ENCODE data around the gene ST3GAL4.

ST3GAL4 gene

GRCh38 chr11:126310992-126311310, 44.5 kb upstream of the ST3GAL4 start:
- H3K4me3 ChIP-seq (ENCODE audit: low read depth in 1 of 2, low read length in 1 of 2): peak overlapping the region; percentile 19 to 56
- no peak for TF ChIP-seq CTCF (IDR thresholded peaks at IDR 0.05)
- no peaks in the 10 kb centered on the region for H3K36me3 ChIP-seq
- no peaks in the 10 kb centered on the region for H3K9me3 ChIP-seq
- peak overlapping the region; percentile 91 for H3K27ac ChIP-seq
- no peaks in the 10 kb centered on the region for H3K27me3 ChIP-seq
- H3K4me1 ChIP-seq (ENCODE audit: control insufficient read depth in 1 of 2, insufficient read depth in 1 of 2, low read depth in 1 of 2, low read length in 1 of 2): peaks cover 53 to 54% of the 10 kb centered on the region in 2 experiments

GRCh38 chr11:126311401-126312291, 43.8 kb upstream of the ST3GAL4 start:
- no peaks in the 10 kb centered on the region for H3K9me3 ChIP-seq
- peak; percentile 74 for TF ChIP-seq CTCF (IDR thresholded peaks at IDR 0.05)
- peaks cover 60 to 61% of the 10 kb centered on the region in 2 experiments for H3K4me1 ChIP-seq (ENCODE audit: control insufficient read depth in 1 of 2, insufficient read depth in 1 of 2, low read depth in 1 of 2, low read length in 1 of 2)
- H3K27me3 ChIP-seq: no peaks in the 10 kb centered on the region
- no peaks in the 10 kb centered on the region for H3K36me3 ChIP-seq
- H3K4me3 ChIP-seq (ENCODE audit: low read depth in 1 of 2, low read length in 1 of 2): peak overlapping the region; percentile 39 to 56
- H3K27ac ChIP-seq: peak overlapping the region; percentile 91

GRCh38 chr11:126312961-126313360, 42.5 kb upstream of the ST3GAL4 start:
- Histone ChIP-seq H3K4me3 (ENCODE audit: low read depth in 1 of 2, low read length in 1 of 2) (no peak overlapping the region), H3K36me3 (no peaks in the 10 kb centered on the region), H3K27ac (peak overlapping the region; percentile 91), H3K9me3 (no peaks in the 10 kb centered on the region), H3K4me1 (ENCODE audit: control insufficient read depth in 1 of 2, insufficient read depth in 1 of 2, low read depth in 1 of 2, low read length in 1 of 2) (peaks cover 72 to 75% of the 10 kb centered on the region in 2 experiments), H3K27me3 (no peaks in the 10 kb centered on the region)
- no peak for TF ChIP-seq CTCF (IDR thresholded peaks at IDR 0.05)

- no peaks in the 10 kb centered on the region for H3K27me3 ChIP-seq
- TF ChIP-seq CTCF (IDR thresholded peaks at IDR 0.05): no peak
- H3K36me3 ChIP-seq: no peaks in the 10 kb centered on the region
- H3K27ac ChIP-seq: peak overlapping the region; percentile 91
- no peak overlapping the region for H3K4me3 ChIP-seq (ENCODE audit: low read depth in 1 of 2, low read length in 1 of 2)
- H3K4me1 ChIP-seq (ENCODE audit: control insufficient read depth in 1 of 2, insufficient read depth in 1 of 2, low read depth in 1 of 2, low read length in 1 of 2): peaks cover 80 to 83% of the 10 kb centered on the region in 2 experiments
- no peaks in the 10 kb centered on the region for H3K9me3 ChIP-seq
Observed at GRCh38 chr11:126313826-126314225, 41.7 kb upstream of the ST3GAL4 start.

- Histone ChIP-seq H3K9me3 (no peaks in the 10 kb centered on the region), H3K27me3 (no peaks in the 10 kb centered on the region), H3K27ac (peak overlapping the region; percentile 79), H3K4me3 (ENCODE audit: low read depth in 1 of 2, low read length in 1 of 2) (peak overlapping the region; percentile 9 to 23), H3K4me1 (ENCODE audit: control insufficient read depth in 1 of 2, insufficient read depth in 1 of 2, low read depth in 1 of 2, low read length in 1 of 2) (peaks cover 65 to 73% of the 10 kb centered on the region in 2 experiments), H3K36me3 (no peaks in the 10 kb centered on the region)
- TF ChIP-seq CTCF (IDR thresholded peaks at IDR 0.05): no peak
Observed at GRCh38 chr11:126317432-126317755, 38.1 kb upstream of the ST3GAL4 start.
